HepG2 (cell line): ENCODE measurements around the gene ETFB. TPM values are rescaled to one million over a fixed set of nuclear protein-coding genes. Genes with fewer than 3 reads are reported as not detected.

Experiments used
- GATAD2A ChIP-seq: IDR thresholded peaks from 2 replicates; pipeline ENCODE4 v1.6.1; 2016
- IRF2 ChIP-seq: IDR thresholded peaks from 2 replicates; pipeline ENCODE4 v1.6.1; 2018; ENCODE audit warnings: missing genetic modification reagents, missing compliant biosample characterization
- KLF13 ChIP-seq: sonication (generic); formaldehyde crosslinking; IDR thresholded peaks from 2 replicates; pipeline ENCODE4 v1.4.0; 2020; ENCODE audit warnings: mild to moderate bottlenecking, missing genetic modification reagents
- KMT2A ChIP-seq: sonication (generic); formaldehyde crosslinking; IDR thresholded peaks from 2 replicates; pipeline ENCODE4 v1.4.0; 2020; ENCODE audit warnings: missing genetic modification reagents
- MTA1 ChIP-seq: sonication (generic); formaldehyde crosslinking; IDR thresholded peaks from 2 replicates; pipeline ENCODE4 v1.4.0; 2020; ENCODE audit warnings: missing genetic modification reagents, mild to moderate bottlenecking, borderline replicate concordance
- PPARG ChIP-seq: conservative IDR thresholded peaks from 2 replicates; pipeline ENCODE4 v1.6.1; 2016; ENCODE audit warnings: missing biosample characterization, missing genetic modification reagents
- SIN3A ChIP-seq: IDR thresholded peaks from 2 replicates; pipeline ENCODE4 v1.6.1; 2011; ENCODE audit warnings: low read depth, mild to moderate bottlenecking, control low read depth, low read length, borderline replicate concordance
- SKI ChIP-seq: fragments of 450-650 bp; IDR thresholded peaks from one replicate; pipeline ENCODE4 v1.6.1; 2018; ENCODE audit warnings: mild to moderate bottlenecking; ENCODE audit not compliant: partially characterized antibody
- SOX6 ChIP-seq, 2 experiments: fragments of 450-650 bp in 1 of 2; sonication (generic) in 1 of 2; formaldehyde crosslinking in 1 of 2; IDR thresholded peaks; 2 replicates each; pipeline versions ENCODE4 v1.4.0 to v1.6.1; 2017 to 2020; ENCODE audit warnings: antibody characterized with exemption in 1 of 2, mild to moderate bottlenecking in 1 of 2, missing genetic modification reagents in 1 of 2
- TOPORS ChIP-seq: sonication (generic); formaldehyde crosslinking; IDR thresholded peaks from 2 replicates; pipeline ENCODE4 v1.8.0; 2023; ENCODE audit warnings: mild to moderate bottlenecking, missing genetic modification reagents
- YY1 ChIP-seq: IDR thresholded peaks from 2 replicates; pipeline ENCODE4 v1.6.1; 2011; ENCODE audit warnings: low read length, low read depth, moderate library complexity, mild to moderate bottlenecking; ENCODE audit not compliant: insufficient read depth, insufficient replicate concordance
- ZFP1 ChIP-seq: IDR thresholded peaks from 2 replicates; pipeline ENCODE4 v1.6.1; 2016
- ZFP90 ChIP-seq: sonication (generic); formaldehyde crosslinking; IDR thresholded peaks from 2 replicates; pipeline ENCODE4 v1.8.0; 2022; ENCODE audit warnings: missing genetic modification reagents, mild to moderate bottlenecking, inconsistent platforms, borderline replicate concordance
- ZNF354B ChIP-seq: sonication (generic); formaldehyde crosslinking; IDR thresholded peaks from 2 replicates; pipeline ENCODE4 v1.8.0; 2022; ENCODE audit warnings: mild to moderate bottlenecking, missing genetic modification reagents
- ZNF570 ChIP-seq: sonication (generic); formaldehyde crosslinking; IDR thresholded peaks from 2 replicates; pipeline ENCODE4 v1.4.0; 2020; ENCODE audit warnings: mild to moderate bottlenecking, missing genetic modification reagents, borderline replicate concordance
- ZNF782 ChIP-seq: sonication (generic); formaldehyde crosslinking; IDR thresholded peaks from 2 replicates; pipeline ENCODE4 v1.4.0; 2020; ENCODE audit warnings: missing genetic modification reagents, mild to moderate bottlenecking, borderline replicate concordance
- ZSCAN25 ChIP-seq: sonication (generic); formaldehyde crosslinking; IDR thresholded peaks from 2 replicates; pipeline ENCODE4 v1.8.0; 2022; ENCODE audit warnings: mild to moderate bottlenecking, missing genetic modification reagents
- polyA plus RNA-seq, 8 experiments: library from polyadenylated mRNA; depleted of rRNA in 3 of 8; stranded (reverse) in 7 of 8; unstranded in 1 of 8; fragments of >200 nt; fragmentation: Illumina TruSeq in 4 of 8; extraction: Trizol in 4 of 8; gene quantifications; 2 replicates each; pipeline versions ENCODE4 v1.2.1 to v1.2.3, GENCODE V29; 2011 to 2016; ENCODE audit warnings: low read depth in 4 of 8, missing spikeins in 1 of 8, mixed read lengths in 1 of 8; ENCODE audit not compliant: insufficient read depth in 1 of 8
- total RNA-seq, 5 experiments: library from RNA; depleted of rRNA; stranded (reverse); fragments of >200 nt; fragmentation: Illumina TruSeq; extraction: Trizol; gene quantifications; 2 replicates each; pipeline ENCODE4 v1.2.3, GENCODE V29; 2016; ENCODE audit warnings: low read depth in 1 of 5

ETFB gene
- total and polyA plus RNA-seq, 2 of the 13 experiments (the other 11 are each of a cell fraction or from before 2014, with no cell fraction given) = 678 to 1,314 TPM

- TF ChIP-seq KLF13 (CRISPR knock-in tag) = no peak
- TF ChIP-seq YY1 = no peak
- peak; percentile 15; the same call in 1 of the 2 replicates for TF ChIP-seq MTA1 (CRISPR knock-in tag)
- no peak for TF ChIP-seq KMT2A (CRISPR knock-in tag)
- TF ChIP-seq GATAD2A (CRISPR knock-in tag) = peak; percentile 52; the same call in 1 of the 2 replicates
- peak; percentile 79; the same call in 1 of the 2 replicates for TF ChIP-seq TOPORS
- no peak for TF ChIP-seq SOX6 (IDR thresholded peaks at IDR 0.05)
- peak; percentile 72 for TF ChIP-seq SOX6 (CRISPR knock-in tag; IDR thresholded peaks at IDR 0.05)
- no peak for TF ChIP-seq ZNF570 (CRISPR knock-in tag)
- TF ChIP-seq IRF2 (CRISPR knock-in tag) = no peak; the same call in 1 of the 2 replicates
- peak; percentile 65 for TF ChIP-seq SKI
- TF ChIP-seq ZNF354B (CRISPR knock-in tag) = no peak
- no peak; the same call in 1 of the 2 replicates for TF ChIP-seq SIN3A
- peak; percentile 57 for TF ChIP-seq ZFP90
- no peak for TF ChIP-seq ZFP1 (CRISPR knock-in tag)
- no peak; the same call in 1 of the 2 replicates for TF ChIP-seq ZNF782 (CRISPR knock-in tag)
- TF ChIP-seq ZSCAN25 (CRISPR knock-in tag) = peak; percentile 73
- peak; percentile 62 for TF ChIP-seq PPARG (CRISPR knock-in tag)
Measured at GRCh38 chr19:51367565-51368365, 1.6 kb upstream of the ETFB start (continued).
